Effector CD8-positive, alpha-beta T cell (primary cell): ENCODE data around the gene RAB40A.
"Not testable (repeated sequence)": the region's sequence is repeated elsewhere in the genome, so short reads cannot be mapped to it uniquely, and the experiment has no call there.

Source experiments
- DNase-seq: peaks from one replicate; lab custom pipeline; 2025; lab: John Stamatoyannopoulos, UW

RAB40A gene

GRCh38 chrX:103461156-103461555 lies 58.1 kb downstream of the RAB40A start:
- no peak for DNase-seq

- DNase-seq = not testable (repeated sequence)
Observed at GRCh38 chrX:103460001-103460755, 59.1 kb downstream of the RAB40A start.

- no peak for DNase-seq
Observed at GRCh38 chrX:103453655-103454054, 65.6 kb downstream of the RAB40A start.
